GM21737 (cell line): ENCODE measurements around the gene TWNK.
"Not testable (repeated sequence)": the region's sequence is repeated elsewhere in the genome, so short reads cannot be mapped to it uniquely, and the experiment has no call there.

ENCODE experiments used
- ATAC-seq: cut with Tn5 transposase; IDR thresholded peaks from one replicate; pipeline ENCODE4 v1.9.1; 2021; ENCODE audit warnings: mild to moderate bottlenecking, moderate library complexity; ENCODE audit not compliant: unreplicated experiment

The TWNK gene

DNA sequence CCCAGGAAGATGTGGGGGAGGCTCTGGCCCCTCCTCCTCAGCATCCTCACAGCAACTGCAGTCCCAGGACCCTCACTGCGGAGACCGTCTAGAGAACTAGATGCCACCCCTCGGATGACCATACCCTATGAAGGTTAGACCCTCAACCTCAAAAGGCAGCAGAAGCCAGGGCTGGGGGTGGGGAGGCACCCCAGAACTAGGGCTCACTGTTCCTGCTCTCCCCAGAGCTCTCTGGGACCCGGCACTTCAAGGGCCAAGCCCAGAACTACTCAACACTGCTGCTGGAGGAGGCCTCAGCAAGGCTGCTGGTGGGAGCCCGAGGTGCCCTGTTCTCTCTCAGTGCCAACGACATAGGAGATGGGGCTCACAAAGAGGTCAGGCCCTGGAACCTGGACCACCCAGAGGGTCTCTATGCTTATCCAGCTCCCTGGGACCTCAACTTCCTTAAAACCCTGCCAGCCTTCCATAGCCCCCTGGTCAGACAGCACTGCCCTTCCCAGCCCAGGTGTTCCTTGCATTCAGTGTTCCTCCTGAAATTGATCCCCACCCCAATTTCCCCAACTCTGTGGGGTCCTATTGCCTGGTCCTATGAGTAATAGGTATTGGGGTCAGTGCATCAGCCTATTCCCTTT lies 14.3 kb upstream of the TWNK start:
- ATAC-seq: no peak

DNA sequence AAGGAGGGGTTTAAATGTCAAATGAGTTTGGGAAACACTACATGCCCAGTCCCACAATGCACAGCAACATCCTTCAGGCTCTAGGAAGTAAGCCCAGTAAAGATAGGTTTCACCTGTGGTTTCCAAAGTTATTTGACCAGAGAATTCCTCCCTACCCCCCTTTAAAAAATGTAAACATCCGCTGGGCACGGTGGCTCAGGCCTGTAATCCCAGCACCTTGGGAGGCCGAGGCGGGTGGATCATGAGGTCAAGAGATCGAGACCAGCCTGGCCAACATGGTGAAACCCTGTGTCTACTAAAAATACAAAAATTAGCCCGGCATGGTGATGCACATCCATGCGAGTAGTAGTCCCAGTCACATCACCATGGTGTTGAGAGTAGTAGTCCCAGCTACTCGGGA lies 11.9 kb upstream of the TWNK start:
- not testable (repeated sequence) for ATAC-seq

DNA sequence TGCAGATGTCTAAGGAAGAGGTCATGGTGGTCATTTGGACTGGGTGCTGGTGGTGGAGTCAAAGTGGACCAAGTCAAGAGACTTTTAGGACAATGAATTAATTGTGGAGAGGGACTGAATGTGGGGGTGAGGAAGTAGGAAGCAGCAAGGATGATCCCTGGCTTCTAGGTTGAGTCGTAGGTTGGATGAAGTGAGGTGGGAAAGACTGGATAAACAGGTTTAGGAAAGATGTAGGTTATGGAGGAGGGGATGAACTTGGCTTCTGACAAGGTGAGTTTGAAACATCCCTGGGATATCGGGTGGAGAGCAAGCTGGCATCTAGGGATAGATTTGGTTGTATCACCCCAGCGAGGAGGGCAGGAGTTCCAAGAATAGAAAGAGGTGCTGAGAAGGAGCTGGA lies 10.4 kb upstream of the TWNK start:
- no peak for ATAC-seq

DNA sequence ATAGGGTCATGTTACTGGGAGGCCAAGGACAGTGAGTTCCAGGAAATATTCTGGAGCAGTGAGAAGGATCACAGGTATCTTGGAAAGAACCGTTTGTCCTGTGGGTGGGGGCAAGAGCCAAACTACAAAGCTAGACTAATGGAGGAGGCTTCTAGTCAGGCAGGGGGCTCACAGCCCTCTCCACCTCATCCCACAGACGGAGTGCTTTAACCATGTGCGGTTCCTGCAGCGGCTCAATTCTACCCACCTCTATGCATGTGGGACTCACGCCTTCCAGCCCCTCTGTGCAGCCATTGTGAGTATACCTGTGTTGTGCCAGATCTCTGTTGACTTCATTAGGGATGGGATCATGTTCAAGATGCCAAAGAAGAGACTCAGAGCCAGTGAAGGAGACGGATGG lies 9.9 kb upstream of the TWNK start:
- no peak for ATAC-seq

DNA sequence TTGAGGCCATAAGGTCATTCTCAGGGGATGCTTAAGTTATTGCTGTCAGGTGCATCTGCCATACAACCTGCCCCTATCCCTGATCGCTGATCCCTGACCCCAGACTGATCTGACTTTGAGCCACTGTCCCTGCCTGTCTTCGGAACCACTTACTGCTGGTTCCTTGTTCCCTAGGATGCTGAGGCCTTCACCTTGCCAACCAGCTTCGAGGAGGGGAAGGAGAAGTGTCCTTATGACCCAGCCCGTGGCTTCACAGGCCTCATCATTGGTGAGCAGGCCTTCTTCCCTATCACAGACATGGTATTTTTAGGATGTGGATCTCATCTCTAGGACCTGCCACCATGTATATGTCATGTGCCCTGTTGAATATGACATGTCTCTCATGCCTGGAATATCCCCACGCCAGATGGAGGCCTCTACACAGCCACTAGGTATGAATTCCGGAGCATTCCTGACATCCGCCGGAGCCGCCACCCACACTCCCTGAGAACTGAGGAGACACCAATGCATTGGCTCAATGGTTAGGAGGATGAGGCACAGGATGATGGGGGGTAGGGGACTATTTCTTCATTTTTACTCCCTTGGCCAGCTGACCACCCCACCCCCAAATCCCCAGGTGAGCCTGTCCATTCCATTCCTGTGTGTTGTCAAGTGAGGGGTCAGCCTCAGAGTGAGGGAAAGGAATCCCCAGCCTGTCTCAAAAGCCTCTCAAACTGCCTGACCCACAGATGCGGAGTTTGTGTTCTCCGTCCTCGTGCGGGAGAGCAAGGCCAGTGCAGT lies 9.0 kb upstream of the TWNK start:
- no peak for ATAC-seq

DNA sequence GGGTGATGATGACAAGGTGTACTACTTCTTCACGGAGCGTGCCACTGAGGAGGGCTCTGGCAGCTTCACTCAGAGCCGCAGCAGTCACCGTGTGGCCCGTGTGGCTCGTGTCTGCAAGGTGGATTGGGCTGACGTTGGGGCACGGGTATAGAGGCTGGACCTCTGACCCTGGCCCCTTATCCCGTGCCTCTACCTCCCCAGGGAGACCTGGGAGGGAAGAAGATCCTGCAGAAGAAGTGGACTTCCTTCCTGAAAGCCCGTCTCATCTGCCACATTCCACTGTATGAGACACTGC lies 8.5 kb upstream of the TWNK start:
- ATAC-seq: no peak

DNA sequence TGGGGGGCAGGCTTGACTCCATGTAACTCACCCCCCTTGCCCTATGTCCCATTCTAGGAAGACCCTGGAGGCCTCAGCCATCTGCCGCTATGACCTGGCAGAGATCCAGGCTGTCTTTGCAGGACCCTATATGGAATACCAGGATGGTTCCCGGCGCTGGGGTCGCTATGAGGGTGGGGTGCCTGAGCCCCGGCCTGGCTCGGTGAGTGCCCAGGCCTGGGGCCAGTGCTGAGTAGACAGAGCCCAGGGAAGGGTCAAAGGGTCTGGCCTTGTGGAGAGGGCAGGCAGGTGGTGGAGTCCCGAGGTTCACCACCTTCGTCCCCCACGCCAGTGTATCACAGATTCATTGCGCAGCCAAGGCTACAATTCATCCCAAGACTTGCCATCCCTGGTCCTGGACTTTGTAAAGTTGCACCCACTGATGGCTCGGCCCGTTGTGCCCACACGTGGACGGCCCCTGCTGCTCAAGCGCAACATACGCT lies 7.5 kb upstream of the TWNK start:
- no peak for ATAC-seq

DNA sequence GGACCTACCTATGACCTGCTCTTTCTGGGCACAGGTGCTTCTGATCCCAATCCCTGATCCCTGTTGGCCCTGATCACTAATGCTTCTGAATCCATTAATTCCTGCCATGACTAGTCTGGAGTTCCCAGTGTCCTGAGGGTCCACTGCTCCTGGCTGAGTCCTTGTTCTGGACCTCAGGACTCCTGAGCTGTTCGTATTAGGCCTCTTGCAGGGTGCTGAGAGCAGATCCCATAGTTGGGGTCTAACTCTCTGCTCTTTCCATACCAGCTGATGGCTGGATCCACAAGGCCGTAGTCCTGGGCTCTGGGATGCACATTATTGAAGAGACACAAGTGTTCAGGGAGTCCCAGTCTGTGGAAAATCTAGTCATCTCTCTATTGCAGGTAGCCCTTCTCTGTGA lies 7.0 kb upstream of the TWNK start:
- ATAC-seq: no peak

DNA sequence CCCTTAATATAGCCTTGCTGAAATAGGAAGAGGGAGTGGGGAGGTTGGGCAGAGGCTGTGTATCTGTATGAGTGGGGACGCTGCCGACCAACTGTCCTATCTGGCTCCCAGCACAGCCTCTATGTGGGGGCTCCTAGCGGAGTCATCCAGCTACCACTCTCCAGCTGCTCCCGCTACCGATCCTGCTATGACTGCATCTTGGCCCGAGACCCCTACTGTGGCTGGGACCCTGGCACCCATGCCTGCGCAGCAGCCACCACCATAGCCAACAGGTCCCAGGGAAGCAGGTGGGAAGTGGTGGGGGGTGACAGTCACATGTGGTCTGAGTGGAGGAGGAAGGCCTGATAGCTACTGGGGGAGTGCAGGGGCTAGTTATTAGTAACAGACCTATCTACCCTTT lies 6.6 kb upstream of the TWNK start:
- ATAC-seq: no peak

DNA sequence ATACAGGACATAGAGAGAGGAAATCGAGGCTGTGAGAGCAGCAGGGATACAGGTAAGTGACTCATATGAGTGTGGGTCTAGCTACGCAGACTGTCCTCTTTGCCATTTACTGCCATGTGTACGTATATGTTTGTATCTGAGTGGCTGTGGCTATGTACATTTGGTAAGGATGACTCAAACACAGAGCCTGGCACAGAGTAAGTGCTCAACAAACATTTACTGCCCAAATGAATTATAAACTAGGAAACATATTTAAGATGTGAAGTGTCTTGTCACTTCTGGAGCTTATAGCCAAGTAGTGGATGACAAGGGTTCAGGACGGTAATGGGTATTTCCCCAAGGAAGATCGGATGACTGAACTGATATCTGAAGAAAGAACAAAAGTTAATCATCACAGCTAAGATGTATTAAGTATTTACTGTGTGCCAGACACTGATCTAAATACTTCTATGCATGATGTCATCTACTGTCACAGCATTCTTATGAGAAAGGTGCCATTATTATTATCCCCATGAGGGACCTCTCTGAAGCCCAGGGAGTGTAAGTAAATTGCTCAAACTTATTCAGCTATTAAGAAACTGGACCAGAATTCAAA lies 6.1 kb upstream of the TWNK start:
- no peak for ATAC-seq

DNA sequence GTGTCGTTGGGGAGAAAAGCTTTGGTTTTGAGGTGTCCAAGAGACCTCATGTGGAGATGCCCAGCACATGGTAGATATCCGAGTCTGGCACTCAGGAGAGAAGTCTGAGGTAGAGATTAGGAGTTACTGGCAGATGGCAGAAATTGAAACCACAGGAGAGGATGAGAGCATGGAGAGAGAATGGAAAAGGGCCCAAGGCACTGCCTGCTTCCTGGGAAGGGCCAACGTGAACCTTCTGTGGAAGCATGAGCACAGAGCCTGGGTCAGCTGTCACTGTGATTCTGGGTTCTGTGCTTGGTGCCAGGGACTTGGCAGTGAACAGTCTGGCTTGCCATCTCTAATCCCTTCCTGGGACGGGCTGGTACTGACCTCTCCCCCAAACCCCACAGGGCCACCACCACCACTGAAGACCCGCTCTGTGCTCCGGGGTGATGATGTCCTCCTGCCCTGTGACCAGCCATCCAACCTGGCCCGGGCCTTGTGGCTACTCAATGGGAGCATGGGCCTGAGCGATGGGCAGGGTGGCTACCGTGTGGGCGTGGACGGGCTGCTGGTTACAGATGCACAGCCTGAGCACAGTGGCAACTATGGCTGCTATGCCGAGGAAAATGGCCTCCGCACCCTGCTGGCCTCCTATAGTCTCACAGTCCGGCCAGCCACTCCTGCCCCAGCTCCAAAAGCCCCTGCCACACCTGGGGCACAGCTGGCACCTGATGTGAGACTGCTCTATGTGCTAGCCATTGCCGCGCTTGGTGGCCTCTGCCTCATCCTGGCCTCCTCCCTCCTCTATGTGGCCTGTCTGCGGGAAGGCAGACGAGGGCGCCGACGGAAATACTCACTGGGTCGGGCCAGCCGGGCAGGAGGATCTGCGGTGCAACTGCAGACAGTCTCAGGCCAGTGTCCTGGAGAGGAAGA lies 4.2 kb upstream of the TWNK start:
- no peak for ATAC-seq

DNA sequence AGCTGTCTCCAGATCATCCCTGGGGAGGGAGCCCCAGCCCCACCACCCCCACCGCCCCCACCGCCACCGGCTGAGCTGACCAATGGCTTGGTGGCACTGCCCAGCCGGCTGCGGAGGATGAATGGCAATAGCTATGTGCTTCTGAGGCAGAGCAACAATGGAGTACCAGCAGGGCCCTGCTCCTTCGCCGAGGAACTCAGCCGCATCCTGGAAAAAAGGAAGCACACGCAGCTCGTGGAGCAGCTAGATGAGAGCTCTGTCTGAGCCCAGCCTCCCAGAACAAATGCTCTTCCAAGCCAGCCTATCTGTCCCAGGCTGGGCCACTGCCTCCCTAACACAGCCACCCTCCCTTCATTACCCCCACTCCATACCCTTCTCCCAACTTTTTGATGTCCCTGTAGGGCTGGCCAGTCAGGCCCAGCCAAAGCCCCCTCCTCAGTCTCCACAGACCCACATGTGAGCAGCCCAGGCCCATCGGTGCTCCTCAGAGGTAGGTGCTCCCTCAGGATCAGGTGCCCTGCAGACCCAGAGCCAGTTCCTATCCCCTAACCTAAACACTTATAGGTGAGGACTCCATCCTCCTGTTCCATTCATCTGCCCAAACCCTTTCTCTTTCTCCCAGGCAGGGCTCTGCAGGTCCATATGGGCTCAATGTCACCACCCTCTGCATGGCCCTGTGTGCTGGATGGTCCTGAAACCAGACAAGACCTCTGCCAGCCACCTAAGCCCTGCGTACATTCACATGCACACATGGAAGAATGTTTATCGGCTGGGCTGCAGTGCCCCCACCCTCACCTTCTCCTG lies 3.3 kb upstream of the TWNK start:
- no peak for ATAC-seq

DNA sequence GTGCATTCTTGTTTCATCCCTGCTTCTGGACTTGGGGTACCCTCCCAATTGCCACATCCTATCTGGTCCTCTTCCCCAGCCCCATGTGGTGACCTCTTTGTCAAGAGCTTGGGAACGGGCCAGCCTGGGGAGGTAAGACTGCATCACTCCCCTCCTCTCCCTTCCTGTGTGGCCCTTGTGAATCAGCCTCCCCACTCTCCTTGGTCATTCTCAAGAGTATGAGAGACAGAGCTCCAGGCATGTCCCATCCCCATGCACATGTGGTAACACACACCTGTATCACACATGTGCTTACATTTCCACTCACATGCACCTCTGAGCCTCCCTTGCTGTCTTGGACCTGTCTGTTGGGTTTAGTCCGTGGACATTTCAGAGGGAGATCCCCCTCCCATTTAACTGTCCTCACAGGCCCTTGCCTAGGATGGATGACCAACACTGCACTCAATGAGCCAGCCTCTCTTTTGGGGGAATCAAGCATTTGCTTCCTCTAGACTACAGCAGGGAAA lies 2.6 kb upstream of the TWNK start:
- ATAC-seq: no peak

DNA sequence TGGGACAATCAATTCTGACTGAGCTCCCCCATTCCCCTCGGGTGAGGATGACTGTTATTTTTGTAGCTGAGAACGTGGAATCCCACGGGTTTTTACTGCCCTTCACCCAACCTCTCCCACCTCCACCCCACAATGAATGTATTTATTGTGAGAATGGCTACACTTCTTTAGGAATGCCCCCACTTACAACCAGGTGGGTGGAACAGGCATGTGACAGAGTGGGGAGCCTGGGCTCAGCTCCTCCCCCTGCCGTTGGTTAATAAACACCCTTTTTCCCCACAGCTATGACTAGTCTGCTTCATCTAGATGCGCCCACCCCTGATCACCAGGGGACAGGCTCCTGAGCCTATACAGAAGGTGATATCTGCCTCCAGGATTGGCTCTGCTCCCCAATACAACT lies 2.0 kb upstream of the TWNK start:
- ATAC-seq: no peak

DNA sequence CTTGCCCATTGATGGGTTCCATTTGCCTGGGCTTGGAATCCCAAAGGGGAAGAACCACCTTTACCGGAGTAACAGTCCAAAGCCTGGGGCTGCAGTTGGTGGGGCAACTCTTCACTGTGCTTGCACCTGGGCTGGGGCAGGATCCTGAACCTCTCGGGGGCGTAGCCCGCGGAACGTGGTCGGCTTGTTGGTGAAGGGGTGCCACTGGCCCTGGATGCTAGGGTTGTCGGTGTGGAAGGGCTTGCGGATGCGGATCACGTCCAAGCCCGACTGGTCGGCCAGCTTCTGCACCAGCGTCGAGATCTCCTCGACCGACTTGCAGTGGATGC lies 756 bp upstream of the TWNK start:
- ATAC-seq: no peak

DNA sequence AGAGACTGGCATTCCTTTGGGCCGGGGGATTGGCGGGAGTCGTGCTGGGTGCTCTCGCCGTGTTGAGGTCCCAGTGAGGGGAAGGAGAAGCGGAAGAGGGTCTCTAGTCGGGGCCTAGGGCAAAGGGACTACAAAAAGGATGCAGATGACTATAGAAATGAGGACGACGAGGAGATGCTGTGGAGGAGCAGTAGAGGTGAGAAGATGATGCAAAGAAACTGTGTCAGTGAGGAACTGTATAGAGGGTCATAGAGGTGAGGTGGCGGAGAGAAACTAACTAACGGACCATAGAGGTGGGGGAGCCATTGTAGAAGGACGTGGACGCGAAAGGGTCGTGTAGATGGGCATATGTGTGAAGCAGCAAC lies 324 bp downstream of the TWNK start:
- ATAC-seq: no peak

DNA sequence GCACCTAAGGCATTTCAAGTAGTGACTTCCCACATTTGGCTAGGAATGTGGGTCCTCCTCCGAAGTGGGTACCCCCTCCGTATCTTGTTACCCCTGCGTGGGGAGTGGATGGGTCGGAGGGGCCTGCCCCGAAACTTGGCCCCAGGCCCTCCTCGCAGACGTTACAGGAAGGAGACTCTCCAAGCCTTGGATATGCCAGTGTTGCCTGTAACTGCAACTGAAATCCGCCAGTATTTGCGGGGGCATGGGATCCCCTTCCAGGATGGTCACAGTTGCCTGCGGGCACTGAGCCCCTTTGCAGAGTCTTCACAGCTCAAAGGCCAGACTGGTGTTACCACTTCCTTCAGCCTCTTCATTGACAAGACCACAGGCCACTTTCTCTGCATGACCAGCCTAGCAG lies 823 bp downstream of the TWNK start:
- ATAC-seq: no peak

DNA sequence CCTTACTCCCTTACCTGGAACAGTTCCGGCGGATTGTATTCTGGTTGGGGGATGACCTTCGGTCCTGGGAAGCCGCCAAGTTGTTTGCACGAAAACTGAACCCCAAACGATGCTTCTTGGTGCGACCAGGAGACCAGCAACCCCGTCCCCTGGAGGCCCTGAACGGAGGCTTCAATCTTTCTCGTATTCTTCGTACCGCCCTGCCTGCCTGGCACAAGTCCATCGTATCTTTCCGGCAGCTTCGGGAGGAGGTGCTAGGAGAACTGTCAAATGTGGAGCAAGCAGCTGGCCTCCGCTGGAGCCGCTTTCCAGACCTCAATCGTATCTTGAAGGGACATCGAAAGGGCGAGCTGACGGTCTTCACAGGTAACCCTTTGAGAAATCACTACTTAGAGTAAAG lies 1.7 kb downstream of the TWNK start:
- no peak for ATAC-seq

DNA sequence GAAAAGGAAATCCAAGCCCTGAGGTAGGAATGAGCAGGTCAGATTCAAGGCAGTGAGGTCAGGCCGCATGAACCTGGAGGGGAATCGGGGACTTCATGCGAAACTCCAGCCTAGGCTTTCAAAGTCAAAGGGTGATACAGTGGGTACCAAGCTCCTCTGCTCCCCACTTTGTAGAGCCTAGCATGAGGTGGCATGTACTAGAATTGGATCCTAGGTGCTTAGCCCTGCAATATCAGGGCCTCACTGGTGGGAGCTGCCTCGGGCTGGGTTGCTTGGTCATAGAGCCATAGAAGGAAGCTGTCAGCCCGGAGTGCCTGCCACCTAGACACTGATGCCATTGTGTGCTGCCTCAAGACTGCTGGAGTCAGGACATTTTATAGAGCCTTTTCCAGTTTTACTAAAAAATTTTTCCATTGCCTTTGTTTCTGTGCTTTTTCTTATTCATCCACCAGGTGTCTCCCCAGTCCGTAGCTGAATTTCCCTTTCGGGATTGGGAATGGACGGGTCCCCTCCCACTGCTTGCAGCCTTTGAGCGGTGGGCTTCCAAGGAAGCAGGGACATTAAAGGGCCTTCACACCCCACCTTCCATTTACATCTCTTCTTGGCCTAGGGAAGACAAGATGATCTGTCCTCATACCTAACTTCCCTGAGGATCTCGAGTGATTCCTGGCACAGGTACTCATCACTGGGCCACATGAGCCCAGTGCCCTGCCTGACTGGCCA lies 6.8 kb downstream of the TWNK start:
- no peak for ATAC-seq

DNA sequence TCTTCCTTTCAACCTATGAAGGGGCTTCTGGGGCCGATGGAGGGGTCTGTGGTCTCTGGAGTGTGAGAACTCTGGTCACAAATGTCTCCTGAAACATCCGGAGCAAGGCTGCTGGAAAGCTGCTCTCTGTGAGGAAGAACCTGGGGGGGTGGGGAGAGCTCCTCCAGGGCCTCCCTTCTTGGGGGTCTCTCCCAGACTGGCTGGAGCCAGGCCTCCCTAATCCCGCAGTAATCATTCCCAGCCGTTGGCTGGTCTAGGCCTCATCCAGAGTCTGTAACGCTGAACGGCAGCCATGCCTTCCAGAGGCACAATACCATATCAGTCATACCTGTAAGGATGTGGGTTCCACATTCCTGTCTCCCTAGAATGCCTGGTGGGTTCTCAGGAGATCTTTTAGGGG lies 7.8 kb downstream of the TWNK start:
- no peak for ATAC-seq
